Neural cell (in vitro differentiated cells): ENCODE data around the gene YAE1. TPM values are rescaled to one million over a fixed set of nuclear protein-coding genes. Genes with fewer than 3 reads are reported as not detected.

ENCODE experiments used
- H2AFZ ChIP-seq: fragments of 200-600, 300-800 bp; sonication (generic), shearing (Covaris generic); 2 replicates; pipeline ENCODE4 v1.6.0; 2014; ENCODE audit warnings: low read depth, mild to moderate bottlenecking, antibody characterized with exemption, low read length, moderate library complexity
- H3F3A ChIP-seq: fragments of 200-600 bp; shearing (Covaris generic); 2 replicates; pipeline ENCODE4 v1.6.1; 2016; ENCODE audit warnings: mild to moderate bottlenecking, moderate library complexity, mixed read lengths, antibody characterized with exemption, low read length; ENCODE audit not compliant: insufficient read depth, poor library complexity, severe bottlenecking
- H3K27ac ChIP-seq: fragments of 200-600, 300-800 bp; sonication (generic), shearing (Covaris generic); 2 replicates; pipeline ENCODE4 v1.5.1; 2014; ENCODE audit warnings: mild to moderate bottlenecking, low read length, moderate library complexity
- H3K27me3 ChIP-seq: fragments of 300-800, 200-600 bp; sonication (generic), shearing (Covaris generic); 2 replicates; pipeline ENCODE4 v1.6.0; 2014; ENCODE audit warnings: mild to moderate bottlenecking, low read depth, low read length, moderate library complexity; ENCODE audit not compliant: insufficient read depth
- H3K36me3 ChIP-seq: fragments of 300-800, 200-600 bp; sonication (generic), shearing (Covaris generic); 2 replicates; pipeline ENCODE4 v1.5.1; 2014; ENCODE audit warnings: mild to moderate bottlenecking, antibody characterized with exemption, low read length, moderate library complexity; ENCODE audit not compliant: insufficient read depth
- H3K4me2 ChIP-seq: fragments of 300-800, 200-600 bp; sonication (generic), shearing (Covaris generic); 2 replicates; pipeline ENCODE4 v1.6.0; 2014; ENCODE audit warnings: mild to moderate bottlenecking, low read length
- H3K4me3 ChIP-seq: fragments of 300-800, 200-600 bp; sonication (generic), shearing (Covaris generic); 2 replicates; pipeline ENCODE4 v1.5.1; 2014; ENCODE audit warnings: mild to moderate bottlenecking, low read length, moderate library complexity
- H3K79me2 ChIP-seq: fragments of 200-600 bp; shearing (Covaris generic); replicated peaks from 2 replicates; pipeline ENCODE4 v1.6.0; 2014; ENCODE audit warnings: mild to moderate bottlenecking, low read length, moderate library complexity; ENCODE audit not compliant: insufficient read depth
- H3K9ac ChIP-seq: fragments of 300-800, 200-600 bp; sonication (generic), shearing (Covaris generic); 2 replicates; pipeline ENCODE4 v1.6.1; 2016; ENCODE audit warnings: mild to moderate bottlenecking, low read length, mixed read lengths
- H3K9me2 ChIP-seq: fragments of 200-600 bp; shearing (Covaris generic); 2 replicates; pipeline ENCODE4 v1.6.1; 2016; ENCODE audit warnings: mild to moderate bottlenecking, low read length, mixed read lengths; ENCODE audit not compliant: insufficient read depth
- H3K9me3 ChIP-seq: fragments of 200-600, 300-800 bp; sonication (generic), shearing (Covaris generic); 2 replicates; pipeline ENCODE4 v1.6.1; 2016; ENCODE audit warnings: mild to moderate bottlenecking, mixed run types, low read length, moderate library complexity, mixed read lengths
- H4K20me1 ChIP-seq: fragments of 200-600 bp; shearing (Covaris generic); 2 replicates; pipeline ENCODE4 v1.6.1; 2016; ENCODE audit warnings: mild to moderate bottlenecking, mixed run types; ENCODE audit not compliant: insufficient read depth
- EP300 ChIP-seq: fragments of 450-650 bp; conservative IDR thresholded peaks from 2 replicates; pipeline ENCODE4 v1.6.1; 2014; ENCODE audit warnings: antibody characterized with exemption, mild to moderate bottlenecking, moderate library complexity; ENCODE audit not compliant: poor library complexity, severe bottlenecking
- EZH2 ChIP-seq: fragments of 200-600, 300-800 bp; shearing (Covaris generic), sonication (generic); IDR thresholded peaks from 2 replicates; pipeline ENCODE4 v1.6.1; 2014; ENCODE audit warnings: antibody characterized with exemption, low read length, borderline replicate concordance, mild to moderate bottlenecking; ENCODE audit not compliant: insufficient read depth, poor library complexity, severe bottlenecking
- MXI1 ChIP-seq: fragments of 450-650 bp; conservative IDR thresholded peaks from 2 replicates; pipeline ENCODE4 v1.6.1; 2014; ENCODE audit warnings: antibody characterized with exemption, mild to moderate bottlenecking; ENCODE audit not compliant: poor library complexity, severe bottlenecking
- POLR2AphosphoS5 ChIP-seq: IDR thresholded peaks from 2 replicates; pipeline ENCODE4 v1.6.1; 2012
- RAD21 ChIP-seq: fragments of 450-650 bp; conservative IDR thresholded peaks from 2 replicates; pipeline ENCODE4 v1.6.1; 2014; ENCODE audit warnings: antibody characterized with exemption, mild to moderate bottlenecking, moderate library complexity
- SMC3 ChIP-seq: fragments of 450-650 bp; conservative IDR thresholded peaks from 2 replicates; pipeline ENCODE4 v1.6.1; 2014; ENCODE audit warnings: antibody characterized with exemption, mild to moderate bottlenecking, moderate library complexity; ENCODE audit not compliant: poor library complexity
- TAF1 ChIP-seq: IDR thresholded peaks from 2 replicates; pipeline ENCODE4 v1.6.1; 2012; ENCODE audit warnings: low read depth
- polyA plus RNA-seq: library from polyadenylated mRNA; depleted of rRNA; stranded (reverse); fragments of >200 nt; gene quantifications from 2 replicates; pipeline ENCODE4 v1.2.3, GENCODE V29; 2014
- TF ChIP-seq, protein P1 (sequence below): fragments of 450-650 bp; IDR thresholded peaks from 2 replicates; pipeline ENCODE4 v1.5.1; 2014; ENCODE audit warnings: antibody characterized with exemption, mild to moderate bottlenecking, moderate library complexity; ENCODE audit not compliant: poor library complexity, severe bottlenecking
- TF ChIP-seq, protein P2 (sequence below): IDR thresholded peaks from 2 replicates; pipeline ENCODE4 v1.6.1; 2012; ENCODE audit warnings: borderline replicate concordance

YAE1 gene
- polyA plus RNA-seq, 1 donor from 2014 or later: 85.2 TPM

DNA sequence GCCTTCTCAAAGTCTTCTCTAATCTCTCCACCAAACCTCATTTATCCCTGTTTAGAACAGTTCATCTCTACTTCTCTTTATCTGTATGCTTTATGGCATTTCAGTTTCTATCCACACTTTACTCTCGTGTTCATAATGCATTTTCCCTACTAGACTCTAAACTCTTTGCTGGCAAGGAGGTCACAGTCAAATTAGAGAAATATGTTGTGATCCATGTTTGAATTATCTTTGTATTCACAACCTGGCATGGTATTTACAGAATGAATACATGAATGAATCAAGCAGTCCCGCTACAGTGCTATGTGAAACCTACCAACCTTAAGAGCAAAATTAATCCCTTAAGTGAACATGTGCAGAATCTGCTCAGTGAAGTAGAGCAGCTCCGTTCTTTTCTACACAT lies 12.8 kb upstream of the YAE1 start:
- TF ChIP-seq, protein P1, sequence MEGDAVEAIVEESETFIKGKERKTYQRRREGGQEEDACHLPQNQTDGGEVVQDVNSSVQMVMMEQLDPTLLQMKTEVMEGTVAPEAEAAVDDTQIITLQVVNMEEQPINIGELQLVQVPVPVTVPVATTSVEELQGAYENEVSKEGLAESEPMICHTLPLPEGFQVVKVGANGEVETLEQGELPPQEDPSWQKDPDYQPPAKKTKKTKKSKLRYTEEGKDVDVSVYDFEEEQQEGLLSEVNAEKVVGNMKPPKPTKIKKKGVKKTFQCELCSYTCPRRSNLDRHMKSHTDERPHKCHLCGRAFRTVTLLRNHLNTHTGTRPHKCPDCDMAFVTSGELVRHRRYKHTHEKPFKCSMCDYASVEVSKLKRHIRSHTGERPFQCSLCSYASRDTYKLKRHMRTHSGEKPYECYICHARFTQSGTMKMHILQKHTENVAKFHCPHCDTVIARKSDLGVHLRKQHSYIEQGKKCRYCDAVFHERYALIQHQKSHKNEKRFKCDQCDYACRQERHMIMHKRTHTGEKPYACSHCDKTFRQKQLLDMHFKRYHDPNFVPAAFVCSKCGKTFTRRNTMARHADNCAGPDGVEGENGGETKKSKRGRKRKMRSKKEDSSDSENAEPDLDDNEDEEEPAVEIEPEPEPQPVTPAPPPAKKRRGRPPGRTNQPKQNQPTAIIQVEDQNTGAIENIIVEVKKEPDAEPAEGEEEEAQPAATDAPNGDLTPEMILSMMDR: no peak
- no peak for TF ChIP-seq RAD21
- Histone ChIP-seq H3K27me3 (no peaks in the 10 kb centered on the region), H3K36me3 (no peaks in the 10 kb centered on the region), H3K4me3 (no peak overlapping the region), H2AFZ (no peak overlapping the region), H3K9ac (no peak overlapping the region), H3K27ac (no peak overlapping the region), H3K79me2 (no peaks in the 10 kb centered on the region), H3F3A (no peaks in the 10 kb centered on the region), H4K20me1 (no peaks in the 10 kb centered on the region), H3K9me2 (no peaks in the 10 kb centered on the region), H3K9me3 (no peaks in the 10 kb centered on the region), H3K4me2 (no peak overlapping the region)

DNA sequence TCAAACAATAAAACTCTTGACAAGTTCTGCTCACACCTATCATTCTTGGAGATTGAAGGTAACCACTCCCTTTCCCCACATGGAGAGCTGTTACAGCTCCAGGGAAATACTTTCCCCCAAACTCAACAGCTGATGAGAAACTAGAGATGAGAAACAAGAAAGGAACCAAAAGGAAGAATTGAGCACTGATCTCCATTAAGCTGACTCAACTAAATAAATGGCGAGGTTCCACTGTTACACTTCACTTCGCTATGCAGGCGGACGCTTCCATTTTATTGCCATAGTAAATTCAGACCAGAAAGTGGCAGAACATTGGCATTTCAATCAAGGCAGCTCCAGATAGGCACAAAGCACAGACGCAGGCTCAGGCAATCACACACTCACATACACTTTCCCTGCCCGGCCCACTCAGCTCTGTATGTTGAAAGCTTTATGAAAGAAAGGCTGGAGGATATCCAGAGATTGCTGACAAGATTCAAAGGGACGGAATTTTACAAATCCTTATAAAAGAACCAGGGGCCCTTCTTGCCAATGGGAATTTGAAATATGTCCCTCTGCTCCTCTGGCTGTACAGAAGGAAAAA lies 11.5 kb upstream of the YAE1 start:
- H3K27me3 ChIP-seq: no peaks in the 10 kb centered on the region
- H3K9ac ChIP-seq: no peak overlapping the region
- no peaks in the 10 kb centered on the region for H4K20me1 ChIP-seq
- TF ChIP-seq RAD21 (no peak), MXI1 (no peak), TAF1 (no peak), EZH2 (no peak), EP300 (no peak), SMC3 (no peak), POLR2AphosphoS5 (no peak)
- TF ChIP-seq, protein P1: no peak
- TF ChIP-seq, protein P2, sequence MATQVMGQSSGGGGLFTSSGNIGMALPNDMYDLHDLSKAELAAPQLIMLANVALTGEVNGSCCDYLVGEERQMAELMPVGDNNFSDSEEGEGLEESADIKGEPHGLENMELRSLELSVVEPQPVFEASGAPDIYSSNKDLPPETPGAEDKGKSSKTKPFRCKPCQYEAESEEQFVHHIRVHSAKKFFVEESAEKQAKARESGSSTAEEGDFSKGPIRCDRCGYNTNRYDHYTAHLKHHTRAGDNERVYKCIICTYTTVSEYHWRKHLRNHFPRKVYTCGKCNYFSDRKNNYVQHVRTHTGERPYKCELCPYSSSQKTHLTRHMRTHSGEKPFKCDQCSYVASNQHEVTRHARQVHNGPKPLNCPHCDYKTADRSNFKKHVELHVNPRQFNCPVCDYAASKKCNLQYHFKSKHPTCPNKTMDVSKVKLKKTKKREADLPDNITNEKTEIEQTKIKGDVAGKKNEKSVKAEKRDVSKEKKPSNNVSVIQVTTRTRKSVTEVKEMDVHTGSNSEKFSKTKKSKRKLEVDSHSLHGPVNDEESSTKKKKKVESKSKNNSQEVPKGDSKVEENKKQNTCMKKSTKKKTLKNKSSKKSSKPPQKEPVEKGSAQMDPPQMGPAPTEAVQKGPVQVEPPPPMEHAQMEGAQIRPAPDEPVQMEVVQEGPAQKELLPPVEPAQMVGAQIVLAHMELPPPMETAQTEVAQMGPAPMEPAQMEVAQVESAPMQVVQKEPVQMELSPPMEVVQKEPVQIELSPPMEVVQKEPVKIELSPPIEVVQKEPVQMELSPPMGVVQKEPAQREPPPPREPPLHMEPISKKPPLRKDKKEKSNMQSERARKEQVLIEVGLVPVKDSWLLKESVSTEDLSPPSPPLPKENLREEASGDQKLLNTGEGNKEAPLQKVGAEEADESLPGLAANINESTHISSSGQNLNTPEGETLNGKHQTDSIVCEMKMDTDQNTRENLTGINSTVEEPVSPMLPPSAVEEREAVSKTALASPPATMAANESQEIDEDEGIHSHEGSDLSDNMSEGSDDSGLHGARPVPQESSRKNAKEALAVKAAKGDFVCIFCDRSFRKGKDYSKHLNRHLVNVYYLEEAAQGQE: no peak
- no peak overlapping the region for H3K4me3 ChIP-seq
- H3K9me3 ChIP-seq: no peaks in the 10 kb centered on the region
- no peaks in the 10 kb centered on the region for H3K79me2 ChIP-seq
- no peaks in the 10 kb centered on the region for H3K9me2 ChIP-seq
- H3K4me2 ChIP-seq: no peak overlapping the region
- no peak overlapping the region for H2AFZ ChIP-seq
- H3K27ac ChIP-seq: no peak overlapping the region
- no peaks in the 10 kb centered on the region for H3F3A ChIP-seq
- no peaks in the 10 kb centered on the region for H3K36me3 ChIP-seq
